PC-3 (cell line): ENCODE data around the gene DNMT3L. TPM values are rescaled to one million over a fixed set of nuclear protein-coding genes. Genes with fewer than 3 reads are reported as not detected.

Experiments
- ATAC-seq: fragments of 200-7000 bp; cut with Tn5 transposase; 2 replicates; pipeline ENCODE4 v1.9.1; 2020; ENCODE audit warnings: mild to moderate bottlenecking, moderate library complexity
- BruUV-seq: library from RNA; stranded (reverse); fragments of 400-500 nt; replicated peaks from 2 replicates; lab custom pipeline; 2021; lab: Mats Ljungman, UMichigan
- CTCF ChIA-PET: fragments of 300-600 bp; sonication (Branson Sonifier 250); formaldehyde crosslinking; loops from one replicate; lab custom pipeline; 2022; ENCODE audit warnings: antibody characterized with exemption; lab: Charles Lee
- POLR2A ChIA-PET: fragments of 300-600 bp; sonication (Branson Sonifier 250); formaldehyde crosslinking; loops from one replicate; lab custom pipeline; 2022; ENCODE audit warnings: antibody characterized with exemption; ENCODE audit not compliant: unreplicated experiment; lab: Charles Lee
- DNase-seq: peaks from one replicate; pipeline ENCODE4 v3.0.0-alpha.2; 2015
- H2AFZ ChIP-seq: fragments of 300-600 bp; sonication (generic); 2 replicates; pipeline ENCODE4 v1.6.0; 2016; ENCODE audit warnings: antibody characterized with exemption, low read length
- H3F3A ChIP-seq: fragments of 300-600 bp; sonication (generic); one replicate; pipeline ENCODE4 v1.6.0; 2017; ENCODE audit warnings: antibody characterized with exemption, low read length, control low read depth, mild to moderate bottlenecking; ENCODE audit not compliant: unreplicated experiment
- H3K27ac ChIP-seq: fragments of 300-600 bp; sonication (generic); 2 replicates; pipeline ENCODE4 v1.5.1; 2016; ENCODE audit warnings: mild to moderate bottlenecking, low read length
- H3K27me3 ChIP-seq: fragments of 300-600 bp; sonication (generic); 2 replicates; pipeline ENCODE4 v1.6.1; 2016; ENCODE audit warnings: low read length, mixed read lengths
- H3K36me3 ChIP-seq: fragments of 300-600 bp; sonication (generic); 2 replicates; pipeline ENCODE4 v1.6.1; 2016; ENCODE audit warnings: low read depth, mixed run types, low read length, mixed read lengths
- H3K4me1 ChIP-seq: fragments of 300-600 bp; sonication (generic); 2 replicates; pipeline ENCODE4 v1.5.1; 2016; ENCODE audit warnings: low read length; ENCODE audit not compliant: insufficient read depth
- H3K4me2 ChIP-seq: fragments of 300-600 bp; sonication (generic); 2 replicates; pipeline ENCODE4 v1.6.0; 2016; ENCODE audit warnings: low read length
- H3K4me3 ChIP-seq: fragments of 300-600 bp; sonication (generic); 2 replicates; pipeline ENCODE4 v1.5.1; 2016; ENCODE audit warnings: mild to moderate bottlenecking, low read length, mixed read lengths
- H3K79me2 ChIP-seq: fragments of 300-600 bp; sonication (generic); 2 replicates; pipeline ENCODE4 v1.6.1; 2017; ENCODE audit warnings: low read length, mixed read lengths
- H3K9ac ChIP-seq: fragments of 300-600 bp; sonication (generic); 2 replicates; pipeline ENCODE4 v1.6.0; 2016; ENCODE audit warnings: mild to moderate bottlenecking, low read length
- H3K9me2 ChIP-seq: fragments of 300-600 bp; sonication (generic); replicated peaks from 2 replicates; pipeline ENCODE4 v1.6.1; 2016; ENCODE audit warnings: mixed run types, low read length, mixed read lengths
- H3K9me3 ChIP-seq: fragments of 300-600 bp; sonication (generic); 2 replicates; pipeline ENCODE4 v1.6.1; 2016; ENCODE audit warnings: low read length, mixed read lengths
- H4K20me1 ChIP-seq: fragments of 300-600 bp; sonication (generic); 2 replicates; pipeline ENCODE4 v1.6.1; 2016; ENCODE audit warnings: low read length, mixed read lengths
- EZH2 ChIP-seq: fragments of 300-600 bp; sonication (generic); IDR thresholded peaks from one replicate; pipeline ENCODE4 v1.6.1; 2017; ENCODE audit warnings: antibody characterized with exemption, mild to moderate bottlenecking, low read length; ENCODE audit not compliant: unreplicated experiment
- EZH2phosphoT487 ChIP-seq: fragments of 300-600 bp; sonication (generic); IDR thresholded peaks from 2 replicates; pipeline ENCODE4 v1.6.1; 2018; ENCODE audit warnings: mild to moderate bottlenecking, antibody characterized with exemption, low read length, borderline replicate concordance
- intact Hi-C: fragments of 100-400 bp; cut with micrococcal nuclease; formaldehyde crosslinking; loops from 2 replicates; pipeline ENCODE4 v1.9.0; 2023
- total RNA-seq: library from RNA; depleted of rRNA; stranded (reverse); fragments of >200 nt; gene quantifications from 2 replicates; pipeline ENCODE4 v1.2.3, GENCODE V29; 2014
- TF ChIP-seq, protein P1 (sequence below): fragments of 300-600 bp; sonication (generic); conservative IDR thresholded peaks from 2 replicates; pipeline ENCODE4 v1.5.1; 2017; ENCODE audit warnings: antibody characterized with exemption, low read depth, mild to moderate bottlenecking, low read length

Gene DNMT3L
- total RNA-seq, 1 experiment from 2014 or later: not detected

DNA sequence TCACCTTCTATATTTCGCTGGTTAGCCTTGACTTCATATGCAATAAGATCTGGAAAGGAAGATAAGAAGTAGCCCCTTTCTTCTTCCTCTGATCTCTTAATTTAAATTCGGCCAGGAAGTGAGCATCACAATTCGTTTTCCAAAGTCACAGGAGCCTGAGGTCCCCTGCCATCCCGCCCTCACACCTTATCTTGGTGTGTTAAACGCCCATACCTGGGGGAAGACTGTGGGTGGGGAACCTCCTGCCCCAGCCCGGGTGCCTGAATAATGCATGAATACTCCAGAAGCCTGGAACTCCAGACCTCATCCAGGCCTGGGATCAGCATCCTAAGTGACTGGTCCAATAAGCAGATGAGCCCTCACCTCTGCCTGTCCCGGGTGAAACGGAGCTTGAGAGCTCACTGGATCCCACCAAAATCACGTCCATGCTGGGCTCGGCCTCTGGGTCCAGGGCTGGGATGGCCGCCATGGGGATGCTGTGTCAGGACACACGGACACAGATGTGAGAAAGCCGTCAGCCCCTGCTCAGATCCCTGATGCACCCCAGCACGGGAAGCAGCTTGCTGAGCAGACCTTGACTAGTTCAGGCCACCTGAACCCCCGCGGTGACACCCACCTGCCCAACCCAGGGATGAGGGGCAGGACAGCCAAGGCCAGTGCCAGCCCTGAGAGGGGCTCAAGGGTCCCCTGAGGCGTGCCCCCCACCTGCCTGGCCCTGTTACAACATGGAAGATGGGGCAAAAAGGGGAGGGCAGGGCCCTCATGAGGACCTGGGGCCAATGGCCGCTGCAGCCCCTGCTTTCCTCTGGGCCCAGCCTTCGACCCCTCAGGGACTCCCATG is 686 bp downstream of the DNMT3L start:
- no peaks in the 10 kb centered on the region for H3K4me1 ChIP-seq
- no peaks in the 10 kb centered on the region for H3K79me2 ChIP-seq
- no peaks in the 10 kb centered on the region for H3K36me3 ChIP-seq
- no peaks in the 10 kb centered on the region for H3K9me2 ChIP-seq
- BruUV-seq: no TSS peak
- TF ChIP-seq, protein P1, sequence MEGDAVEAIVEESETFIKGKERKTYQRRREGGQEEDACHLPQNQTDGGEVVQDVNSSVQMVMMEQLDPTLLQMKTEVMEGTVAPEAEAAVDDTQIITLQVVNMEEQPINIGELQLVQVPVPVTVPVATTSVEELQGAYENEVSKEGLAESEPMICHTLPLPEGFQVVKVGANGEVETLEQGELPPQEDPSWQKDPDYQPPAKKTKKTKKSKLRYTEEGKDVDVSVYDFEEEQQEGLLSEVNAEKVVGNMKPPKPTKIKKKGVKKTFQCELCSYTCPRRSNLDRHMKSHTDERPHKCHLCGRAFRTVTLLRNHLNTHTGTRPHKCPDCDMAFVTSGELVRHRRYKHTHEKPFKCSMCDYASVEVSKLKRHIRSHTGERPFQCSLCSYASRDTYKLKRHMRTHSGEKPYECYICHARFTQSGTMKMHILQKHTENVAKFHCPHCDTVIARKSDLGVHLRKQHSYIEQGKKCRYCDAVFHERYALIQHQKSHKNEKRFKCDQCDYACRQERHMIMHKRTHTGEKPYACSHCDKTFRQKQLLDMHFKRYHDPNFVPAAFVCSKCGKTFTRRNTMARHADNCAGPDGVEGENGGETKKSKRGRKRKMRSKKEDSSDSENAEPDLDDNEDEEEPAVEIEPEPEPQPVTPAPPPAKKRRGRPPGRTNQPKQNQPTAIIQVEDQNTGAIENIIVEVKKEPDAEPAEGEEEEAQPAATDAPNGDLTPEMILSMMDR: no peak
- no peak for TF ChIP-seq EZH2
- no peak for TF ChIP-seq EZH2phosphoT487
- DNase-seq (no peak), ATAC-seq (no peak)
- H3F3A ChIP-seq: no peaks in the 10 kb centered on the region
- intact Hi-C loops: no loop called here
- H3K27me3 ChIP-seq: no peaks in the 10 kb centered on the region
- POLR2A ChIA-PET: no interaction called here
- CTCF ChIA-PET: no interaction called here
- H4K20me1 ChIP-seq: no peaks in the 10 kb centered on the region
- no peak overlapping the region for H3K4me2 ChIP-seq
- H3K4me3 ChIP-seq: no peak overlapping the region
- H3K9me3 ChIP-seq: no peaks in the 10 kb centered on the region
- no peak overlapping the region for H2AFZ ChIP-seq
- H3K9ac ChIP-seq: no peak overlapping the region
- no peak overlapping the region for H3K27ac ChIP-seq

DNA sequence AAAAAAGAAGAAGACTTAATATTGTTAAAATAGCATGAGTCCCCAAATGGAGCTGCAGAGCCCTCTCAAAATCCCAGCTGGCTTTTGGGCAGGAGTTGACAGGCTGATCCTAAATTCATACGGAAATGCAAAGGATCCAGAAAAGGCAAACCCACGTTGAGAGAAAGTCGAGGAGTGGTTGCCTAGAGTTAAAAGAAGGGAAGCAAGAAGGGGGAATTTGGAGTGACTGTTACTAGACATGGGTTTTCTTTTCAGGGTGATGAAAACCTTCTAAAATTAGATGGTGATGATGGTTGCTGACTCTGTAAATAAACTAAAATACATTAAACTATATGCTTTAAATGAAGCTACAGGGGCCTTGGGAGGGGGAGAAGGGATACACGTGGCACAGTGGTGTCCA is 1.6 kb downstream of the DNMT3L start:
- Histone ChIP-seq H3K4me3 (no peak overlapping the region), H3K4me2 (no peak overlapping the region), H3K9me2 (no peaks in the 10 kb centered on the region), H3K4me1 (no peaks in the 10 kb centered on the region), H3F3A (no peaks in the 10 kb centered on the region), H3K9me3 (no peaks in the 10 kb centered on the region), H3K27ac (no peak overlapping the region), H3K27me3 (no peaks in the 10 kb centered on the region), H3K36me3 (no peaks in the 10 kb centered on the region), H3K79me2 (no peaks in the 10 kb centered on the region), H4K20me1 (no peaks in the 10 kb centered on the region), H3K9ac (no peak overlapping the region), H2AFZ (no peak overlapping the region)
- intact Hi-C loops: no loop called here
- DNase-seq (no peak), ATAC-seq (no peak)
- POLR2A ChIA-PET: no interaction called here
- CTCF ChIA-PET: no interaction called here
- TF ChIP-seq EZH2 (no peak), EZH2phosphoT487 (no peak)
- TF ChIP-seq, protein P1: no peak
- no TSS peak for BruUV-seq

DNA sequence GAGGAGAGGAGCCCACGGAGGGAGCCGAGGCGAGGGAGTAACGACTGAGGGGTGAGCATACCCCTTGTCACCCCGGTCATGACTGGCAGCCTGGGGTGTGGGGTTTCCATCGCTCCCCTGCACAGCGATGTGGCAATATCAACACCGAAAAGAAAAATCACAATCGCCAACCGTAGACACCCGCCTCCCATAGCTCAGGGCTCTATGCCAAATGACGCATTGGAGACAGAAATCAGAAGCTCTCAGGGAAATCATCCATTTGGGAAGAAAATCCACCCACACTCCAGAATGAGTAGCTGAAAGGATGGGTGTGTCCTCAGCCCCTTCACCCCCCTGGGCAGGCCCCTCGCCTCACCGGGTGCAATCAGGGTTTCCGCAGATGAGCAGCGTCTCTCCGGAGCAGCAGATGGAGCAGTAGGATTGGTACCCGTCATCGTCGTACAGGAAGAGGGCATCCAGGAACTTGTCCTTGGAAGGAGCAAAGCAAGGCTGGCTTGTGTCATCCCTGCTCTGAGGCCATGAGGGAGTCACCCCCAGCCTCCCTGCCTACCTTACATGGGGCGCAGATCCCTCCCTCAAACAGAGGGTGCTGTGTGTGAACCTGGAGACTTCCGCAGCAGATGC is 2.5 kb downstream of the DNMT3L start:
- no peak for ATAC-seq
- CTCF ChIA-PET: no interaction called here
- POLR2A ChIA-PET: no interaction called here

More for the DNA sequence above, 2.5 kb downstream of the DNMT3L start:
- BruUV-seq: no TSS peak
- Histone ChIP-seq H3K36me3 (no peaks in the 10 kb centered on the region), H3K4me2 (no peak overlapping the region), H3K27ac (no peak overlapping the region), H2AFZ (no peak overlapping the region), H4K20me1 (no peaks in the 10 kb centered on the region), H3K27me3 (no peaks in the 10 kb centered on the region), H3K4me3 (no peak overlapping the region), H3K9me2 (no peaks in the 10 kb centered on the region), H3K9me3 (no peaks in the 10 kb centered on the region), H3K9ac (no peak overlapping the region), H3F3A (no peaks in the 10 kb centered on the region), H3K79me2 (no peaks in the 10 kb centered on the region), H3K4me1 (no peaks in the 10 kb centered on the region)
- TF ChIP-seq EZH2phosphoT487 (no peak), EZH2 (no peak)
- TF ChIP-seq, protein P1: no peak
- intact Hi-C loops: no loop called here
- DNase-seq: no peak
